PFSK-1 (cell line): Measurements from ENCODE around the gene GPR18.

Experiments used
- FOXP2 ChIP-seq: optimal IDR thresholded peaks from 2 replicates; pipeline ENCODE3; 2011; ENCODE audit warnings: borderline replicate concordance, control low read depth, inconsistent platforms; ENCODE audit not compliant: insufficient read depth; ENCODE audit errors: extremely low read length, extremely low read depth
- POLR2AphosphoS5 ChIP-seq: IDR thresholded peaks from 2 replicates; pipeline ENCODE4 v1.6.1; 2012; ENCODE audit warnings: low read depth, mild to moderate bottlenecking, control low read depth, low read length, moderate library complexity
- REST ChIP-seq, 2 experiments: IDR thresholded peaks; 2 replicates each; pipeline versions ENCODE4 v1.6.1 to v1.8.0; 2011 to 2012; ENCODE audit warnings: low read depth in 2 of 2, low read length in 2 of 2, control low read depth in 1 of 2, inconsistent platforms in 1 of 2, mild to moderate bottlenecking in 1 of 2, moderate library complexity in 1 of 2; ENCODE audit not compliant: insufficient read depth in 1 of 2
- SIN3A ChIP-seq: IDR thresholded peaks from 2 replicates; pipeline ENCODE4 v1.6.1; 2012; ENCODE audit warnings: mild to moderate bottlenecking, low read length, moderate library complexity, borderline replicate concordance; ENCODE audit not compliant: insufficient read depth
- TAF1 ChIP-seq: IDR thresholded peaks from 2 replicates; pipeline ENCODE4 v1.6.1; 2012; ENCODE audit warnings: low read length, control low read depth, borderline replicate concordance; ENCODE audit not compliant: insufficient read depth

GPR18 gene

GRCh38 chr13:99279637-99280036 lies 21.5 kb upstream of the GPR18 start:
- TF ChIP-seq FOXP2, result no peak
- no peak for TF ChIP-seq POLR2AphosphoS5
- TF ChIP-seq TAF1, result no peak
- no peak for TF ChIP-seq SIN3A
- no peak for TF ChIP-seq REST (IDR thresholded peaks at IDR 0.05; ENCODE audit: insufficient read depth in 1 of 2, low read depth in 2 of 2, low read length in 2 of 2)

- TF ChIP-seq REST (IDR thresholded peaks at IDR 0.05; ENCODE audit: insufficient read depth in 1 of 2, low read depth in 2 of 2, low read length in 2 of 2) (no peak), SIN3A (no peak), POLR2AphosphoS5 (no peak), FOXP2 (no peak), TAF1 (no peak)
Measured at GRCh38 chr13:99278843-99279242, 20.7 kb upstream of the GPR18 start.

GRCh38 chr13:99278200-99278599 lies 20.0 kb upstream of the GPR18 start:
- TF ChIP-seq FOXP2 (no peak), SIN3A (no peak), POLR2AphosphoS5 (no peak), REST (IDR thresholded peaks at IDR 0.05; ENCODE audit: insufficient read depth in 1 of 2, low read depth in 2 of 2, low read length in 2 of 2) (no peak), TAF1 (no peak)

- TF ChIP-seq SIN3A, result no peak
- no peak for TF ChIP-seq REST (IDR thresholded peaks at IDR 0.05; ENCODE audit: insufficient read depth in 1 of 2, low read depth in 2 of 2, low read length in 2 of 2)
- no peak for TF ChIP-seq TAF1
- no peak for TF ChIP-seq FOXP2
- TF ChIP-seq POLR2AphosphoS5, result no peak
Measured at GRCh38 chr13:99277629-99278028, 19.4 kb upstream of the GPR18 start.

GRCh38 chr13:99276706-99277105 lies 18.5 kb upstream of the GPR18 start:
- TF ChIP-seq POLR2AphosphoS5 (no peak), FOXP2 (no peak), REST (IDR thresholded peaks at IDR 0.05; ENCODE audit: insufficient read depth in 1 of 2, low read depth in 2 of 2, low read length in 2 of 2) (no peak), SIN3A (no peak), TAF1 (no peak)
